Measurements from ENCODE around the gene ABCD1.
"Not testable (repeated sequence)": the region's sequence is repeated elsewhere in the genome, so short reads cannot be mapped to it uniquely, and the experiment has no call there.

Gene ABCD1

GRCh38 chrX:153724252-153725038 is at the start of gene ABCD1, which contains the start of gene BCAP31:
TSS of gene ABCD1 (plus strand) at chrX:153724856. CDS start at chrX:153725267, 411 bp downstream.
TSS of gene BCAP31 (minus strand) at chrX:153724387. CDS start at chrX:153723244, 1,143 bp downstream.
- DNase-seq: peak; percentile 72

DNA sequence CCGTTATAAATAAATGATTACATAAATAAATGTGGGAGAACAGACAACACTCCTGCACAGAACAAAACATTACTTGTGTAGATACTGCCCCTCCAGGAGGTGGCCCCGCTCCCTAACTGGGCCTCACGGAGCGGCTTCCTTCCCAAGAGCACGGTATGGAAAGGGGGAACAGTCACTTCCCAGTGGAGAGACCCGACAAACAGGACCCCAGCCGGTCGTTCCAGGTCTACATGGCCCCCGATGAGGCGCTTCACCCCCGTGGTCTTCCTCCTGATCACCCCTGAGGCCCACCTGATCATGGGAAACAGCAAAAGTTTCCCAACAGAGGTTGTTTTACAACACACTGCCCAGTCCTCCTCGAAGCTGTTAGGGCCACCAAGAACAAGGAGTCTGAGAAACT is 43.5 kb upstream of the ABCD1 start:
- DNase-seq: no peak

DNA sequence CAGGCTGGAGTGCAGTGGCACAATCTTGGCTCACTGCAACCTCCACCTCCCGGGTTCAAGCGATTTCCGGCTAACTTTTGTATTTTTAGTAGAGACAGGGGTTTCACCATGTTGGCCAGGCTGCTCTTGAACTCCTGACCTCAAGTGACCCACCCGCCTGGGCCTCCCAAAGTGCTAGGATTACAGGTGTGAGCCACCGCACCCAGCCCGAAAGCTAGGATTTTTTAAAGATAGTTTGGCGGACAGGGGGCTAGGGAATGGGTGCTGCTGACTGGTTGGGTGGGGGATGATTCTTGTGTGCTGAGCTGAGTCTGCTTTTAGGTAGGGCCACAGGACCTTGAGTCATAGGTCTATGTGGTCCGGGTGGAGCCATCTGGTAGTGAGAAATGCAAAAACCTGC is 41.2 kb upstream of the ABCD1 start:
- DNase-seq: not testable (repeated sequence)

- no peak for DNase-seq
Measured at GRCh38 chrX:153684467-153685155, 40.0 kb upstream of the ABCD1 start.

GRCh38 chrX:153685156-153685536 is 39.5 kb upstream of the ABCD1 start:
- DNase-seq: no peak

- no peak for DNase-seq
Measured at GRCh38 chrX:153685751-153686696, 38.6 kb upstream of the ABCD1 start.

- no peak for DNase-seq
Measured at GRCh38 chrX:153686711-153687110, 37.9 kb upstream of the ABCD1 start.

GRCh38 chrX:153687121-153688039 is 37.3 kb upstream of the ABCD1 start, which contains the start of gene SLC6A8:
TSS of gene SLC6A8 (plus strand) at chrX:153687926. CDS start at chrX:153688575, 649 bp downstream.
- DNase-seq: peak; percentile 4

- DNase-seq: no peak
Measured at GRCh38 chrX:153688071-153688470, 36.6 kb upstream of the ABCD1 start.

GRCh38 chrX:153688506-153688905 is 36.1 kb upstream of the ABCD1 start:
- no peak for DNase-seq

DNA sequence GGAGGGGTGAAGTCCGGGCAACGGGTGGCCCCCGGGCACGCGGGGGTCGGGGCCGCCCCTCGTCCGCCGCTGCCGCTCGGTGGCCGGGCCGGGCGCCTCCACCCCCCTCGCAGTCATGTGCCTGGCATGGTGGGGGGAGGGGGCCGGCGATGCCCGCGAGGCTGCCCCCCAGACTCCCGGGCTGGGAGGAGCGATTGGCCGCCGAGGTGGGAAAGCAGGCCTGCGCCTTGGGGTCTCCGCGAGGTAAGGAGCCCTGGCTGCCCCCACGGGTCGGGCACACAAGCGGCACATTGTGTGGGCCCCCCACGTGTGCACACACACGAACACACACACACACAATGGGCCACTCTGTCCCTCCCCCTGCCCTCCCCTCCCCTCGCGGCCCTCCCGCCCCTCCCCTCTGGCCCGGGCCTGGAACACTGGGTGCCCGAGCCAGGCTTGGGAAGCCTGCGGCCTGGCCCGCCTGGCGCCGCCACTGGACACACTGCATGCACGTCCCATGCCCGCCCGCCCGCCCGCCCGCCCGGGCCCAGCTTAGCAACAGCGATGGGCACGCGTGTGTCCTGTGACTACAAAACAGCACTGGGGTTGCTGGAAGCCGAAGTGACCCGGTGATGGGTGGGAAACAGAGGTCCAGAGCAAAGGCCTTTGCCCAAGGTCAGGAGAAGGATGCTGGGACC is 35.6 kb upstream of the ABCD1 start:
- no peak for DNase-seq

GRCh38 chrX:153689654-153690465 is 34.8 kb upstream of the ABCD1 start:
- DNase-seq: no peak

GRCh38 chrX:153690466-153690865 is 34.2 kb upstream of the ABCD1 start:
- DNase-seq: no peak

DNA sequence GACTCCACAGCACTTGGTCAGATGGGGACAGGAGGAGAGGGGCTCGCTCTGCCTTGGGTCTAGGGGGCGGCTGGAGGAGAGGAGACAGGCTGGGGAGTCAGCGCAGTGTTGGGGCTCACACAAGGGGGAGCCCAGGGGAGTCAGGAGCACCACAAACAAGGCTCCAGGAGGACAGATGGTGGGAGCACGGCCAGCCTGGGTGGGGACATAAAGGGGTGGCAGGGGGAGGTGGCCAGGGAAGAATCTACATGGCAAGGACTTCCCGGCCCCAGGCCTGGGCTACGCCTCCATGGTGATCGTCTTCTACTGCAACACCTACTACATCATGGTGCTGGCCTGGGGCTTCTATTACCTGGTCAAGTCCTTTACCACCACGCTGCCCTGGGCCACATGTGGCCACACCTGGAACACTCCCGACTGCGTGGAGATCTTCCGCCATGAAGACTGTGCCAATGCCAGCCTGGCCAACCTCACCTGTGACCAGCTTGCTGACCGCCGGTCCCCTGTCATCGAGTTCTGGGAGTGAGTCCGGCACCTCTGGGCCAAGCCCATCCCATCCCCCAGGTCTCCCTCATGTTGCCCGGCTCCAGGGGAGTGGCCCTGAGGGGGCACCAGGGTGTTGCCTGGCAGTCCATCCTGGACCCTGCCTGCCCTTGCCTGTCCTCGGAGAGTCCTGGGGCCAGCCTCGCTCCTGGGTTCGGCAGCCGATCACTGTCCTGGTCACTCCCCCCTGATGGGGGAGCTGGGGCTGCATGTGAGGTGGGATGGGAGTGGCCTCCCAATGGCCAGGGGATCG is 33.4 kb upstream of the ABCD1 start:
- not testable (repeated sequence) for DNase-seq

GRCh38 chrX:153692003-153692402 is 32.7 kb upstream of the ABCD1 start:
- no peak for DNase-seq

GRCh38 chrX:153692611-153693156 is 32.0 kb upstream of the ABCD1 start:
- DNase-seq: no peak

DNA sequence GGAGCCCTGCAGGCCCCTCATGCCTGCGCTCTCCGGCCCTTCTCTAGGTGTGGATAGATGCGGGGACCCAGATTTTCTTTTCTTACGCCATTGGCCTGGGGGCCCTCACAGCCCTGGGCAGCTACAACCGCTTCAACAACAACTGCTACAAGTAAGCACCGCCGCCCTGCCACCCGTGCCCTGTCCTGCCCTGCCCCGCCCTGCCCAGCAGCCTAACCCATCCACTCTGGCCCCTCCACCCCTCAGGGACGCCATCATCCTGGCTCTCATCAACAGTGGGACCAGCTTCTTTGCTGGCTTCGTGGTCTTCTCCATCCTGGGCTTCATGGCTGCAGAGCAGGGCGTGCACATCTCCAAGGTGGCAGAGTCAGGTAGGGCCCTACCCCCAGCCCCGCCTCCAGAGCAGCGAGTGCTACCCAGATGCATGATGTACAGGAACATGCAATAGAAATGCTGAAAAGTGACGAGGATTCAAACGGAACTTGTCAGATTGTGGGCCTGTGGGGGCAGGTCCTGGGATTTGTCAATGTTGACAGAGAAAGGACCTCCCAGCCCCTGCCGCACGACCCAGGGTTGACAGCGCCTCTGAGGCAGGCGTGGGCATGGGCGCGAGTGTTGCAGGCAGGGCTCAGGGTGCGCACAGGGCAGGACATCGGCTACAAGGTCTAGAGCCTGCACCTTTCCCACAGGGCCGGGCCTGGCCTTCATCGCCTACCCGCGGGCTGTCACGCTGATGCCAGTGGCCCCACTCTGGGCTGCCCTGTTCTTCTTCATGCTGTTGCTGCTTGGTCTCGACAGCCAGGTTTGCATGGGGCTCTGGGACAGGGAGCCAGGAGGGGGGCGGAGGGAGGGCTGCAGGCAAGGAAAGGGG is 31.2 kb upstream of the ABCD1 start:
- no peak for DNase-seq

GRCh38 chrX:153694256-153694655 is 30.4 kb upstream of the ABCD1 start:
- DNase-seq: not testable (repeated sequence)

Data from amniotic stem cell (primary cell).